Left renal cortex interstitium (tissue), 4 donors: ENCODE data around the gene GATA5. TPM values are rescaled to one million over a fixed set of nuclear protein-coding genes. Genes with fewer than 3 reads are reported as not detected.
"Not testable (repeated sequence)": the region's sequence is repeated elsewhere in the genome, so short reads cannot be mapped to it uniquely, and the experiment has no call there.

Experiments
- DNase-seq, 4 donors: peaks; one replicate each; pipeline ENCODE4 v3.0.0-alpha.2; 2013; ENCODE audit warnings: low read depth in 4 of 4, low spot score in 2 of 4, missing footprints in 1 of 4
- polyA plus RNA-seq, 4 donors: library from polyadenylated mRNA; unstranded; fragments of 120-200 nt; gene quantifications; one replicate each; pipeline ENCODE4 v1.2.1, GENCODE V29; 2013; ENCODE audit not compliant: insufficient read length in 4 of 4

The GATA5 gene
- polyA plus RNA-seq, 4 donors = 6.3 to 11.1 (median 8.3) TPM

GRCh38 chr20:62505337-62506045 lies 29.7 kb upstream of the GATA5 start:
- no peak for DNase-seq

DNA sequence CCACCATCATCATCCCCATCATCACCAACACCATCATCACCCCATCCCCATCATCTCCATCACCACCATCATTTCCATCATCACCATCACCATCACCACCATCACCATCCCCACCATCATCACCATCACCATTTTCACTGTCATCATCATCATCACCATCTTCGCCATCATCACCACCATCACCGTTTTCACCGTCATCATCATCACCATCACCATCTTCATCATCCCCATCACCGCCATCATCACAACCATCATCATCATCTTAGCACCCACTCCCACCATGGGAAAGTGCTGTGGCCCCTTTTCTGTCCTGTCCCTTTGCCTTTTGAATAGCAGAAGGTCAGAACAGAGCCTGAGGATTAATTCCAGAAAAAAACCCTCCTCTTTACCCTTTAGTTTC lies 28.5 kb upstream of the GATA5 start:
- no peak for DNase-seq

DNA sequence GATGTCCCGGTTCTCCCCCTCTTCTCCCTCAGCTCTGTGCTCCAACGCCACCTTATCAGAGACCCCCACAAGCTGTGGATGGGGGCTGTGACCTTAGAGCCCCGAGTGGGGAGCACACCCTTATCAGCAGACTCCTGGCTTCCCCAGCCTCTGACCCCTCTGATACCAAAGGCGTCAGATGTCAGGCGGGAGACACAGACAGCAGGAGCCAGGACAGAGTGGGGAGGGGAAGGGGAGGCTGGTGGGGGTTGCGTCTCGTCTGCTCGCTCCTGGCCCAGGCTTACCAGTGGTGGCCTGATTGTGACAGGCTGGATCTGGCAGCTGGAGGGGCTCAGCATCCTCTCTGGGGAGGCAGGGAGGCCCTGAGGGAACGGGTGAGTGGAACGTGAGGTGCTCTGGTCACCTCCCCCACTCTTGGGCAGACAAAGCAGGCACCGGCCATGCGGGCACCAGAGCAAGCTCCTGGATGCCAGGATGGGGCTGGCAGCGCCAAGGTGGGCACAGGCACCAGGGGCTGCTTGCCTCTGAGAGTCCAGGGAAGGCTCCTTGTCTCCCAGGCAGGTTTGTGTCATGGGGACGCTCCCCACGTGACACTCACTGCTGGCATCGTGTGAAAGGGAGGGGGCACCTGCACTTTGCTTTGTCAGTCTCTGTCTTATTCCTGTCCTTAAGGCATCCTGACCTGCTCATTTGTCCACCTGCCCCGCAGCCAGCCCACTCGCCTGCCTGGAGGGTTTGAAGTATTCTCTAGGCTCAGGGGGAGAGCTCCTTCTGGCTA lies 27.8 kb upstream of the GATA5 start:
- no peak for DNase-seq

DNA sequence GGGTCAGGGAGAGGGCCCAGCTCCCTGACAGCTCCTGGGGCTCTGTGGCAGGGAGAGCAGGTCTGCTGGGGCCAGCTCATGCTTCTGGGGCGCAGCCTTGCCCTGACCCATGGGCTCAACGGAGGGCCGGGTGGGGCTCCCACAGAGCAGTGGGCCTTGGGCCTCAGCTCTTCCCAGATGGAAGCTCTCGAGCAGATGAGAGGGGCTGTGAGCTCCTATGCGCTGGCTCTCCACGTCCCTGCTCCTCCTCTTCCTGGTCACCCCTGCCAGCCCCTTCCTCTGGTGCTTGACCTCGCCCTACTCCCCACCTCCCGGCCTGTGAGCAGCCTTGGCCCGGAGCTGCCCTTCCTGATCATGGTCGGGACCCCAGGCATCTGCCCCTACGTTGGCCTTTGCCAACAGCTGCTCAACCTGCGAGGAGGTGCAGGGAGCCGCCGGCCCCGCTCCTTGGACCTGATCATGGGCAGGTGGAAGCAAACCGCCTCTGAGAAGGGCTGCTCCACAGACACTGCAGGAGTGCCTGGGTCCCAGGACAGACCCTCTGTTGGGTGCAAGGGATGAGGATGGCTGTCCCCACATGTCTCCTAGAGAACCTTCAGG lies 26.8 kb upstream of the GATA5 start:
- no peak for DNase-seq

- no peak for DNase-seq
Measured at GRCh38 chr20:62501801-62502495, 26.2 kb upstream of the GATA5 start.

DNA sequence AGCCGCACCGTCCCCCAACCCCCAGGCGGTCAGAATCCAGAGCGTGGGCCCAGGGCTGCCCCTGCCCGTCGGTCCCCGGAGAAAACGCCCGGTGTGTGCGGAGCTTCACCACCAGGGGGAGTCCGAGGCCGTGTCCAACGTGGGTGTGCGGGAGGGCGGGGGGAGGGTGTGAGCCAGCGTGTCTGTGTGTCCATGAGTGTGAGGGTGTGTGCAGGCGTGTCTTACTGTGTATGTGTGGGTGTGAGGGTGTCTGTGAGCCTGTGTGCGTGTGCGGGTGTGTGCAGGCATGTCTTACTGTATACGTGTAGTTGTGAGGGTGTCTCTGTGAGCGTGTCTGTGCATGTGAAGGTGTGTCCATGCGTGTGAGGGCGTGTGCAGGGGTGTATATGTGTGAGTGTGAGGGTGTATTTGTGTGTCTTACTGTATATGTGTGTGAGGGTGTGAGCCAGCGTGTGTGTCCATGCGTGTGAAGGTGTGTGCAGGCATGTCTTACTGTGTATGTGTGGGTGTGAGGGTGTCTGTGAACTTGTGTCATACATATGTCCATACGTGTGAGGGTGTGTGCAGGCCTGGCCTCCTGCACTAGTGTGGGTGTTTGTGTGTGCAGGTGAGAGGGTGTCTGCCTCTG lies 24.6 kb upstream of the GATA5 start:
- no peak for DNase-seq

- no peak for DNase-seq
Measured at GRCh38 chr20:62499758-62500236, 24.0 kb upstream of the GATA5 start.

- no peak for DNase-seq
Measured at GRCh38 chr20:62498874-62499273, 23.1 kb upstream of the GATA5 start.

- no peak for DNase-seq
Measured at GRCh38 chr20:62496568-62497218, 20.9 kb upstream of the GATA5 start.

- DNase-seq = no peak
Measured at GRCh38 chr20:62495749-62496567, 20.2 kb upstream of the GATA5 start.

DNA sequence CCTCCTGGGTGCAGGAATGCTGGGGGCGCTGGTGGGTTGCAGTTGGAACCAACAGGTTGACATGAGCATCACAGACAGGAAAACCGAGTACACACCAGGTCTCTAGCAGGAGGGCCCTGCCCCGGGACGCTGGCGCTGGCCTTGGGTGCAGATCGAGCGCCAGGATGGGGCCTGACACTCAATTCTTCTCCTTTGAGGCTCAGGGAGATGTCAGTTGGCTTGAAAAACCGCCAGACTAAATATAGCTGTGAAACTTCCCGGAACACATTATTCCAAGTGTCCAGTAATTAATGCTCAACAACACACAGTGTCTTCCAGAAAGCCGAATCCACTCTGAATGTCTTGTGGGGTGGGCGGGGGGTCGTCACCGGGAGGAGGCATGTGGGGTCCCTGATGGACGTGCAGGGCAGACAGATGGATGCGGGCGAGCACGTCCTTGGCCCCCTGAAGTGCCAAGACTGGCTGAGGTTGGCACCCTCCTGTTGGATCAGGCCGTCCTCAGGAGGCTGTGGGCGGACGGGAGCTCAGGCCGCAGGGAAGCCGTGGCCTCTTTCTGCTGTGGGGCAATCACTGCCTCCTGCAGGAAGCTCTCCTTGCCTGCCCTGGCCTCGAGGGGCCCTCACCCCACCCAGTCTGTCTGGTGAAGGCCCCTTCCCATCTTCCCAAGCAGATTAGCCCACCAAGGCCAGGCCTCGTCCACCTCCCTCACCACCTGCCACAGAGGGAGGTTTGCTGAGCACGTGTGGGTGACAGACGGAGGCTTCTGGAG lies 19.4 kb upstream of the GATA5 start:
- no peak for DNase-seq

- DNase-seq = no peak
Measured at GRCh38 chr20:62494537-62494936, 18.7 kb upstream of the GATA5 start.

GRCh38 chr20:62493886-62494285 lies 18.1 kb upstream of the GATA5 start:
- DNase-seq = no peak

GRCh38 chr20:62493253-62493885 lies 17.6 kb upstream of the GATA5 start:
- DNase-seq = no peak

DNA sequence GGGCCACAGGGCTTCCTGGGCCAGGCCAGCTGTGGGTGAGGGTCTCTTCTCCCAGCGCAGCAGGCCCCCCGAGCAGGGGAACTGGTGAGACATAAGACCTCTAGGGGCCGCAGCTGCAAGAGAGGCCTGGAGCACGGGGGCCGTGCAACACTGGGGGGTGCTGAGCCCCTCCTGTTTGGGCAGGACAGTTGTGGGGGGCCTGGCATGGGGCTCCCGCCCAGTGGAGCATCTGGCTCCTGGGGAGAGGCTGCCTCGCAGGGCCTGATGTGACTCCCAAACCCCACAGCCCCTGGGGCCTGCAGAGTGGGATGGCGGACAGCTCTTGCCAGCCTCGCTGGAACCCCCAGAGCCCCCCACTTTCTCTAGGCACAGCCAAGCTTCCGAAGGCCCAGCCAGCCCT lies 16.9 kb upstream of the GATA5 start:
- DNase-seq = no peak

- not testable (repeated sequence) for DNase-seq
Measured at GRCh38 chr20:62490783-62491182, 15.0 kb upstream of the GATA5 start.

GRCh38 chr20:62489932-62490263 lies 14.1 kb upstream of the GATA5 start:
- no peak for DNase-seq
